HepG2 (cell line): Measurements from ENCODE around the gene FASLG.

Source experiments
- ASH2L ChIP-seq: fragments of 300-600, 200-600 bp; sonication (generic); IDR thresholded peaks from 2 replicates; pipeline ENCODE4 v1.7.0; 2017; ENCODE audit warnings: low read depth, mild to moderate bottlenecking, moderate library complexity, mixed read lengths, low read length; ENCODE audit not compliant: insufficient read length
- FOXM1 ChIP-seq: sonication (generic); formaldehyde crosslinking; IDR thresholded peaks from 2 replicates; pipeline ENCODE4 v1.5.0; 2020; ENCODE audit warnings: missing genetic modification reagents
- HNRNPLL ChIP-seq: fragments of 200-400 bp; formaldehyde crosslinking; IDR thresholded peaks from 2 replicates; pipeline ENCODE4 v1.6.1; 2017; ENCODE audit warnings: mild to moderate bottlenecking, low read depth, low read length; ENCODE audit not compliant: poor library complexity, severe bottlenecking
- JUN ChIP-seq: sonication (generic); formaldehyde crosslinking; IDR thresholded peaks from 2 replicates; pipeline ENCODE4 v1.4.0; 2020; ENCODE audit warnings: mild to moderate bottlenecking, missing genetic modification reagents
- LCORL ChIP-seq, 2 experiments: fragments of 450-650 bp in 1 of 2; sonication (generic) in 1 of 2; formaldehyde crosslinking in 1 of 2; IDR thresholded peaks; 2 replicates each; pipeline versions ENCODE4 v1.5.0 to v1.6.1; 2017 to 2020; ENCODE audit warnings: antibody characterized with exemption in 1 of 2, missing genetic modification reagents in 1 of 2
- NR2F6 ChIP-seq, 2 experiments: IDR thresholded peaks; 2 replicates each; pipeline ENCODE4 v1.6.1; 2016; ENCODE audit warnings: antibody characterized with exemption in 1 of 2, mild to moderate bottlenecking in 1 of 2
- TAF1 ChIP-seq: sonication (generic); formaldehyde crosslinking; IDR thresholded peaks from 2 replicates; pipeline ENCODE4 v1.4.0; 2020; ENCODE audit warnings: missing genetic modification reagents
- XRCC5 ChIP-seq: fragments of 200-400 bp; formaldehyde crosslinking; optimal IDR thresholded peaks from 2 replicates; pipeline ENCODE3; 2017; ENCODE audit warnings: mild to moderate bottlenecking, low read length
- ZNF431 ChIP-seq: sonication (generic); formaldehyde crosslinking; IDR thresholded peaks from 2 replicates; pipeline ENCODE4 v1.9.0; 2022; ENCODE audit warnings: missing genetic modification reagents, low read depth, mild to moderate bottlenecking, borderline replicate concordance
- ZZZ3 ChIP-seq: sonication (generic); formaldehyde crosslinking; IDR thresholded peaks from 2 replicates; pipeline ENCODE4 v1.4.0; 2020; ENCODE audit warnings: missing genetic modification reagents, mild to moderate bottlenecking, borderline replicate concordance
- TF ChIP-seq, protein P1 (sequence below): sonication (generic); formaldehyde crosslinking; IDR thresholded peaks from 2 replicates; pipeline ENCODE4 v1.5.0; 2020; ENCODE audit warnings: mild to moderate bottlenecking, missing genetic modification reagents, moderate library complexity
- TF ChIP-seq, protein P2 (sequence below), 2 experiments: IDR thresholded peaks; 2 replicates each; pipeline ENCODE4 v1.6.1; 2011 to 2012; ENCODE audit warnings: low read length in 2 of 2, borderline replicate concordance in 1 of 2, low read depth in 1 of 2, mild to moderate bottlenecking in 1 of 2, moderate library complexity in 1 of 2
- TF ChIP-seq, protein P3 (sequence below), 2 experiments: sonication (generic) in 1 of 2; formaldehyde crosslinking in 1 of 2; IDR thresholded peaks; 2 replicates each; pipeline versions ENCODE4 v1.5.1 to v1.6.1; 2011 to 2020; ENCODE audit warnings: borderline replicate concordance in 1 of 2, low read depth in 1 of 2, low read length in 1 of 2, mild to moderate bottlenecking in 1 of 2, missing genetic modification reagents in 1 of 2, moderate library complexity in 1 of 2
- TF ChIP-seq, protein P4 (sequence below): sonication (generic); formaldehyde crosslinking; IDR thresholded peaks from 2 replicates; pipeline ENCODE4 v1.4.0; 2020; ENCODE audit warnings: missing genetic modification reagents, borderline replicate concordance

DNA sequence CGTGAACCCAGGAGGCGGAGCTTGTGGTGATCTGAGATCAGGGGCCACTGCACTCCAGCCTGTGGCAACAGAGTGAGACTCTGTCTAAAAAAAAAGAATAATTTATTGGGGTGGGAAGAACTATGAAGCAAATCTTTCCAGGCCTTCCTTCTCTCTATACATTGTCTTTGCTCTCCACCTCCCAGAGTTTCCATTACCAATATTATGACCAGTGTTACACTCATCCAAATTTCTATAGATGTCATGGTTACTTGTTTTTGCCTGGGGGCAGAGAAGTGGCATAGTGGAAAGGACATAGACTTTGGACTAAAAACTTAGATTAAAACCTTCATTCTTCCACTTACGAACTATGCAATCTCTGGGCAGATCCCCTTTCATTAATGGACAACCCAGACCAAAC is 10.1 kb downstream of the FASLG start:
- TF ChIP-seq, protein P1, sequence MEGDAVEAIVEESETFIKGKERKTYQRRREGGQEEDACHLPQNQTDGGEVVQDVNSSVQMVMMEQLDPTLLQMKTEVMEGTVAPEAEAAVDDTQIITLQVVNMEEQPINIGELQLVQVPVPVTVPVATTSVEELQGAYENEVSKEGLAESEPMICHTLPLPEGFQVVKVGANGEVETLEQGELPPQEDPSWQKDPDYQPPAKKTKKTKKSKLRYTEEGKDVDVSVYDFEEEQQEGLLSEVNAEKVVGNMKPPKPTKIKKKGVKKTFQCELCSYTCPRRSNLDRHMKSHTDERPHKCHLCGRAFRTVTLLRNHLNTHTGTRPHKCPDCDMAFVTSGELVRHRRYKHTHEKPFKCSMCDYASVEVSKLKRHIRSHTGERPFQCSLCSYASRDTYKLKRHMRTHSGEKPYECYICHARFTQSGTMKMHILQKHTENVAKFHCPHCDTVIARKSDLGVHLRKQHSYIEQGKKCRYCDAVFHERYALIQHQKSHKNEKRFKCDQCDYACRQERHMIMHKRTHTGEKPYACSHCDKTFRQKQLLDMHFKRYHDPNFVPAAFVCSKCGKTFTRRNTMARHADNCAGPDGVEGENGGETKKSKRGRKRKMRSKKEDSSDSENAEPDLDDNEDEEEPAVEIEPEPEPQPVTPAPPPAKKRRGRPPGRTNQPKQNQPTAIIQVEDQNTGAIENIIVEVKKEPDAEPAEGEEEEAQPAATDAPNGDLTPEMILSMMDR (CRISPR knock-in tag), result no peak
- no peak for TF ChIP-seq TAF1 (CRISPR knock-in tag)
- TF ChIP-seq, protein P2, sequence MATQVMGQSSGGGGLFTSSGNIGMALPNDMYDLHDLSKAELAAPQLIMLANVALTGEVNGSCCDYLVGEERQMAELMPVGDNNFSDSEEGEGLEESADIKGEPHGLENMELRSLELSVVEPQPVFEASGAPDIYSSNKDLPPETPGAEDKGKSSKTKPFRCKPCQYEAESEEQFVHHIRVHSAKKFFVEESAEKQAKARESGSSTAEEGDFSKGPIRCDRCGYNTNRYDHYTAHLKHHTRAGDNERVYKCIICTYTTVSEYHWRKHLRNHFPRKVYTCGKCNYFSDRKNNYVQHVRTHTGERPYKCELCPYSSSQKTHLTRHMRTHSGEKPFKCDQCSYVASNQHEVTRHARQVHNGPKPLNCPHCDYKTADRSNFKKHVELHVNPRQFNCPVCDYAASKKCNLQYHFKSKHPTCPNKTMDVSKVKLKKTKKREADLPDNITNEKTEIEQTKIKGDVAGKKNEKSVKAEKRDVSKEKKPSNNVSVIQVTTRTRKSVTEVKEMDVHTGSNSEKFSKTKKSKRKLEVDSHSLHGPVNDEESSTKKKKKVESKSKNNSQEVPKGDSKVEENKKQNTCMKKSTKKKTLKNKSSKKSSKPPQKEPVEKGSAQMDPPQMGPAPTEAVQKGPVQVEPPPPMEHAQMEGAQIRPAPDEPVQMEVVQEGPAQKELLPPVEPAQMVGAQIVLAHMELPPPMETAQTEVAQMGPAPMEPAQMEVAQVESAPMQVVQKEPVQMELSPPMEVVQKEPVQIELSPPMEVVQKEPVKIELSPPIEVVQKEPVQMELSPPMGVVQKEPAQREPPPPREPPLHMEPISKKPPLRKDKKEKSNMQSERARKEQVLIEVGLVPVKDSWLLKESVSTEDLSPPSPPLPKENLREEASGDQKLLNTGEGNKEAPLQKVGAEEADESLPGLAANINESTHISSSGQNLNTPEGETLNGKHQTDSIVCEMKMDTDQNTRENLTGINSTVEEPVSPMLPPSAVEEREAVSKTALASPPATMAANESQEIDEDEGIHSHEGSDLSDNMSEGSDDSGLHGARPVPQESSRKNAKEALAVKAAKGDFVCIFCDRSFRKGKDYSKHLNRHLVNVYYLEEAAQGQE (IDR thresholded peaks at IDR 0.05; ENCODE audit: borderline replicate concordance in 1 of 2, low read depth in 1 of 2, low read length in 2 of 2), result no peak
- TF ChIP-seq JUN (CRISPR knock-in tag), result no peak
- TF ChIP-seq NR2F6 (IDR thresholded peaks at IDR 0.05), result no peak
- no peak for TF ChIP-seq NR2F6 (CRISPR knock-in tag; IDR thresholded peaks at IDR 0.05)
- TF ChIP-seq HNRNPLL, result no peak
- no peak for TF ChIP-seq XRCC5
- TF ChIP-seq, protein P3, sequence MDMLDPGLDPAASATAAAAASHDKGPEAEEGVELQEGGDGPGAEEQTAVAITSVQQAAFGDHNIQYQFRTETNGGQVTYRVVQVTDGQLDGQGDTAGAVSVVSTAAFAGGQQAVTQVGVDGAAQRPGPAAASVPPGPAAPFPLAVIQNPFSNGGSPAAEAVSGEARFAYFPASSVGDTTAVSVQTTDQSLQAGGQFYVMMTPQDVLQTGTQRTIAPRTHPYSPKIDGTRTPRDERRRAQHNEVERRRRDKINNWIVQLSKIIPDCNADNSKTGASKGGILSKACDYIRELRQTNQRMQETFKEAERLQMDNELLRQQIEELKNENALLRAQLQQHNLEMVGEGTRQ (IDR thresholded peaks at IDR 0.05; ENCODE audit: low read depth, low read length), result no peak
- TF ChIP-seq, protein P3 (CRISPR knock-in tag; IDR thresholded peaks at IDR 0.05; ENCODE audit: borderline replicate concordance), result no peak
- TF ChIP-seq ZNF431 (CRISPR knock-in tag), result no peak
- TF ChIP-seq ZZZ3 (CRISPR knock-in tag), result no peak
- no peak for TF ChIP-seq LCORL (IDR thresholded peaks at IDR 0.05)
- no peak for TF ChIP-seq LCORL (CRISPR knock-in tag; IDR thresholded peaks at IDR 0.05)
- TF ChIP-seq, protein P4, sequence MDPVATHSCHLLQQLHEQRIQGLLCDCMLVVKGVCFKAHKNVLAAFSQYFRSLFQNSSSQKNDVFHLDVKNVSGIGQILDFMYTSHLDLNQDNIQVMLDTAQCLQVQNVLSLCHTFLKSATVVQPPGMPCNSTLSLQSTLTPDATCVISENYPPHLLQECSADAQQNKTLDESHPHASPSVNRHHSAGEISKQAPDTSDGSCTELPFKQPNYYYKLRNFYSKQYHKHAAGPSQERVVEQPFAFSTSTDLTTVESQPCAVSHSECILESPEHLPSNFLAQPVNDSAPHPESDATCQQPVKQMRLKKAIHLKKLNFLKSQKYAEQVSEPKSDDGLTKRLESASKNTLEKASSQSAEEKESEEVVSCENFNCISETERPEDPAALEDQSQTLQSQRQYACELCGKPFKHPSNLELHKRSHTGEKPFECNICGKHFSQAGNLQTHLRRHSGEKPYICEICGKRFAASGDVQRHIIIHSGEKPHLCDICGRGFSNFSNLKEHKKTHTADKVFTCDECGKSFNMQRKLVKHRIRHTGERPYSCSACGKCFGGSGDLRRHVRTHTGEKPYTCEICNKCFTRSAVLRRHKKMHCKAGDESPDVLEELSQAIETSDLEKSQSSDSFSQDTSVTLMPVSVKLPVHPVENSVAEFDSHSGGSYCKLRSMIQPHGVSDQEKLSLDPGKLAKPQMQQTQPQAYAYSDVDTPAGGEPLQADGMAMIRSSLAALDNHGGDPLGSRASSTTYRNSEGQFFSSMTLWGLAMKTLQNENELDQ, result no peak
- TF ChIP-seq FOXM1 (CRISPR knock-in tag), result no peak
- no peak for TF ChIP-seq ASH2L
